ENCODE results near the gene NFILZ.

NFILZ gene

DNA sequence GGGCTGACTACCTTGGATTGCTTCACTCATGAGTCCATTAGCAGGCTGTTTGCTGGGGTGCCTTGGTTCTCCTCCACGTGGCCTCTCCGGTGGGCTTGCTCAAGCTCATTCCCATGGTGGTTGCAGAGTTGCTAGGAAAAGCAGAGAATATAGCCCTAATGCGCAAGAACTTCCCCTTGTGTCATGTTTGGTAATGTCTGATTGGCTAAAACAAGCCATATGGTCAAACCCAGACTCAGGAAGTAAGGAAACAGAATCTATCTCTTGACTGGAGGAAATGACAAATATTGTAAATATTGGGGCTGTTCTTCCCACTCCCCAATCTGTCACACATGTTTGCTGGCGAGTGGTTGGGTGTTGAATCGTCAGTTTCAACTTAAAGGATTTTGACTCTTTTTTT lies 12.1 kb downstream of the NFILZ start:
- DNase-seq: no peak

DNA sequence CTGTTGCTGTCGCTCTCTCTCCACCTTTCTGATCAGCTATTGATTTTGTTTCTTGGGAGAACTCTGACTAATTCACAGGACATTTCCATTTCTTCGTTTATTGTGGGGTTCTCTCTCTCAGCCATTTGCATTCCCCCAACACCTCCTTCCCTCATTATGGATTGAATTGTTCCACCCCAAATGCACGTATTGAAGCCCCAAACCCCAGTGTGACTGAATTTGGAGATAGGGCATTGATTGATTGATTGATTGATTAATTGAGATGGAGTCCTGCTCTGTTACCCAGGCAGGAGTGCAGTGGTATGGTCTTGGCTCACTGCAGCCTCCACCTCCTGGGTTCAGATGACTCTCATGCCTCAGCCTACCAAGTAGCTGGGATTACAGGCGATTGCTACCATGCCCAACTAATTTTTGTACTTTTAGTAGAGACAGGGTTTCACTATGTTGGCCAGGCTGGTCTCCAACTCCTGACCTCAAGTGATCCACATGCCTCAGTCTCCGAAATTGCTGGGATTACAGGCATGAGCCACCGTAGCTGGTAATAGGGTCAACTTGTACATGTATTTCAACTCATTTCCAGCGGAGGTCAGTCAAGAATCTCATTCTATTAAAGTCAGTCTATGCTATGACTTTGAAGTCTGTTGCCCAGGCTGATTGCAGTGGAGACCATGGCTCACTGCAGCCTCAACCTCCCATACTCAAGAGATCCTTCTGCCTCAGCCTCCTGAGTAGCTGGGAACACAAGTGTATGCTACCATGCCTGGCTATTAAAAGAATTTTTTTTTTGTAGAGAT lies 13.6 kb downstream of the NFILZ start:
- DNase-seq: no peak

DNA sequence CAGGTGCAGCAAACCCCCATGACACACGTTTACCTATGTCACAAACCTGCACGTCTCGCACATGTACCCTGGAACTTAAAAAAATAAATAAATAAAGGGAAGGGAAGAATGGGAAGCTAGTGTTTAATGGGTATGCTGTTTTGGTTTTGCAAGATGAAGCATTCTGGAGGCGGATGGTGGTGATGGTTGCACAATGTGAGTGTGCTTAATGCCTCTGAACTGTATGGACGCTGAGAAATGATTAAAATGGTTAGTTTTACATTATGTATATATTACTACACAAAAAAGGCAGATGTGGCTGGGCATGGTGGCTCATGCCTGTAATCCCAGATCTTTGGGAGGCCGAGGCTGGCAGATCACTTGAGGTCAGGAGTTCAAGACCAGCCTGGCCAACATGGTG lies 17.8 kb downstream of the NFILZ start:
- DNase-seq: no peak

DNA sequence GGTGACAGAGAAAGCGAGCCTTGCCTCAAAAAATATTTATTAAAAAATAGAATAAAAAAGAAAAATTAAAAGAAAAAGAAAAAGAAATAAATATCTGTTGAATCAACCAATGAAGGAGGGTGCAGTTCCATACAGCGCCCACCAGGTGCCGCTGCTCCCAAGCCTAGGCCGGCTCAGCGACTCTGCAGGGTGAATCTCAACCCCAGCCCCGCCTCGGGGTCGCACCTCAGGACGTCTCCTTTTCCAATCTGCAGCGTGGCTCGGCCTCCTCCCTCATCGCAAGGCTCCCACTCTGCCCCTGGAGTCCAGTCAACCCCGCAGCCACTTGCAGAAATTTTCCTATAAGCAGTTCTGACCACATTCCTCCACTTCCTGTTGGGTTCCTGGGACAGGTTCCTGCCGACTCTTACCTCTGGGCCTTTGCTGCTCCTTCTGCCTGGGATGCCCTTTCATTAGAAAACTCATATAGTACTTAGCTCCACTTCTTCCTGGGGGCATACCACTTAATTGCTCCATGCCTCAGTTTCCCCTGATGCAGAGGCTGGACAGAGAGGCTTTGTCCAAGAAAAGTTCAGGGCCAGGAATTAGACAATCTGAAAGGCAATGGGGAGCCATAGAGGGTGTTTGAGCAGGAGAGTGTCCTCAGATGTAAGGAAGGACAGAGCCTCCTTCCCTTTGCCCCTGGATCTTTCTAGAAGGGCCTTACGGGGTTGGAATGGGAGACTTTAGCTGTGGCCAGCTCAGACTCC lies 24.3 kb downstream of the NFILZ start:
- DNase-seq: peak; percentile 1

DNA sequence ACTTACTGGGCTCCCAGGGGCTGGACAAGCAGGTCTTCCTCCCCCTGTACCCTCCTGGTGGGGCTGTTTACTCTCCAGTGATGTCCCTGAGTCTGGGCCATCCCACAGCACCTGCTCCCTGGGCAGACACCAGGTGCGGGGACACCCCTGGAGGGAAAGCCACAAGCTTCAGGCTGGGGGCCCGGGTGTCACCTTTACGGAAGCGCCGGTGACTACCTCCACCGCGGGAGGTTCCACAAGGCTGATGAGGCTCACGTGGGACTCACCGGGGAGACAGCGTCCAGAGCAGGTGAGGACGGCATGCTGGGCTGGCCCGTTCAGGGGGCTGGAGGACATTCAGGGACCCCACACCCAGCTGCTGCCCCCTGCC lies 24.9 kb downstream of the NFILZ start:
- DNase-seq: no peak

DNA sequence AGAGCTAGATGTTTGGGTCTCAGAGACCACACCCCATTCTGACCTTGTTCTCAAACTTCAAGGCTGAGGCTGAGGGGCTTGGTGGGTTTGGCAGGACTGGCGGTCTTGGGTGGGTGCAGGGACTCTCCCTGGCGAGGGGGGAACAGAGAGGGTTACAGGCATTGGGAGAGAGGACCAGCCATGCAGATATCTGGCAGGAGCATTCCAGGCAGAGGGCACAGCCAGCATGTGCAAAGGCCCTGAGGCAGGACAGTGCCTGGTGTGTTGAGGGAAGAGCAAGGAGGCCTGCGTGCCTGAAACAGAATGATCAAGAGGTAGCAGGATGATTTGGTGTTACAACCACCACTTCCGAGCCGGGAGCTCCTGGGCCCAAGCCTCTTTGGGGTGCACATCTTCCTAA lies 27.4 kb downstream of the NFILZ start:
- DNase-seq: no peak

DNA sequence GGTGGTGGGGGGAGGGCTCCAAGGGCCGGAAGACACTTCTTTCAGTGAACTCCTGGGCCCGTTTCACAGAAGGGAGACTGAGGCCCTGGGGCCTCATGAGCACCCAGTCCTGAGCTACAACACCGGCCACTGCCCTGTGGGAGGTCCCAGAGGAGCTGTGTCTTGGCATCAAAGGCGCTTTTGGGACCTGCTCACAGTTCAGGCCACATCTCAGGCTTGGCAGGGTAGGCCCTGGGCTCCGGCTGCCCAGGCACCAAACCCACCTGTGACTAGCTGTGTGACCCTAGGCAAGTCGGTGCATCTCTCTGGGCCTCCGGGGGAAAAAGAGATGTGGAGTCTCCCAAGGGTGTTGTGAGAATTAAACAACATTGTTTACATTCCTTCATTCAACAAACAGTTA lies 29.5 kb downstream of the NFILZ start:
- no peak for DNase-seq

DNA sequence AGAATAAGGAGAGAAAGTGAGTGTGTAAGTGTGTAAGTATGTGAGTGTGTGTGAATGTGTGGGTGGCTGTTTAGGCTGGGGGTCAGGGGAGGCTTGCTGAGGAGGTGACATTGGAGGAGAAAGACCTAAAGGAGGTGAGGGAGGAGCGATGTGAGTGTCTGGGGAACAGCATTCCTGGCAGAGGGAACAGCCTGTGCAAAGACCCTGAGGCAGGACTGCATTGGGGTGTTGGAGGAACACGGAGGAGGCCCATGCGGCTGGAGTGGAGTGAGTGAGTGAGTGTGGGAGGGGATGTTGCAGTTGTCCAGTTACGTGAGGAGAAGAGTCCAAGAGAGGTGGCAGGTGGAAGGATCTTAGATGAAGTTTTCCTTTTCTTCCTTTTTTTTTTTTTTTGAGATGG lies 31.8 kb downstream of the NFILZ start:
- no peak for DNase-seq

DNA sequence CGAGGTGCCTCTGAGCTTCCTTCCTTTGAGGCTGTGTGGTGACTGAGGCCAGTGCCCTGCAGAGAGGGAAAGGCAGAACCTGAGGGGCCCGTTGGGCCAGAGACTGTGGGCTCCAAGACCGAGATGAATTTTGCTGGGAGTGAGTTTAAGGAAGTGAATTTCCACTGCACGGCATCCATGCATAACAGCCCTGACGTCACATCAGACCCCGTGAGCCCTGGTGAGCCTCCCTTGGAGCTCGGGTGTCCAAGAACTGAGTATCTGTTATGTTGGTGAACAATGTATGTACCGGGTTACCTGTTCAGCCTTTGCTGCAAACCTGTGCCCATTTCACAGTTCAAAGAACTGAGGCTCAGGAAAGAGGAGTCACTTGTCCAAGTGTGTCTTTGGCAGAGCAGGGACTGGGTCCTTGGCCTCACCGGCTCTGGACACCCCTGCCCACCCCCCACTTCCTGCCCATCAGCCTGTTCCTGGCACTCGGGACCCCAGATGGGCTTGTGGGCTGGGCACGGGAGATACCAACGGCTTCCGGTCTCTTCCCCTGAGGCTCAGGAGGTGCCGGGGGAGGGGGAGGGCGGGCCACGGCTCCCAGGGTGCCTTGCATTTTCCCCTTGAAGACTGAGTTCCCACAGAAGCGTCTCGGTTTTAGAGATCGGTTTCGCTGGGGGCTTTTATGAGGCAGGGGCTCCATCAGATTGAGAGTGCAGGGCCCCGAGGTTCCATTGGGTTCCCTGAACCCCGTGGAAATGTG lies 33.7 kb downstream of the NFILZ start:
- DNase-seq: no peak

DNA sequence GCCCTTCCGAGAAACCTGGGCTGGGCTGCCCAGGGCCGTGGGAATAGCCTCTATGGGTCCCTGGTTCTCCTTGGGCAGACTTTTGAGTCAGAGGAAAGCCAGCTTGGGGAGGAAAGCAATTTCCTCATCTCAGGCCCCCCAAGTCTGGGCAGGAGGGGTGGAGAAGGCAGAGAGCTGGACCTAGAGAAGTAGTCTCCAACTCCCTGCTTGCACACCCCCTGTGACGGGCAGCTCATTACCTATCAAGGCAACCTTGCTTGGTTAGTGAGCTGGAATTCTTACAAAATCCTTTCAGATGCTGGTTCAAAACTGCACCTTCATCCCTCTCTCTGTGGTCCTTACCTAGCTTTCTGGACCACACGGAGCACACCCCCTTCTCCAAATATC lies 34.2 kb downstream of the NFILZ start:
- DNase-seq: no peak

DNA sequence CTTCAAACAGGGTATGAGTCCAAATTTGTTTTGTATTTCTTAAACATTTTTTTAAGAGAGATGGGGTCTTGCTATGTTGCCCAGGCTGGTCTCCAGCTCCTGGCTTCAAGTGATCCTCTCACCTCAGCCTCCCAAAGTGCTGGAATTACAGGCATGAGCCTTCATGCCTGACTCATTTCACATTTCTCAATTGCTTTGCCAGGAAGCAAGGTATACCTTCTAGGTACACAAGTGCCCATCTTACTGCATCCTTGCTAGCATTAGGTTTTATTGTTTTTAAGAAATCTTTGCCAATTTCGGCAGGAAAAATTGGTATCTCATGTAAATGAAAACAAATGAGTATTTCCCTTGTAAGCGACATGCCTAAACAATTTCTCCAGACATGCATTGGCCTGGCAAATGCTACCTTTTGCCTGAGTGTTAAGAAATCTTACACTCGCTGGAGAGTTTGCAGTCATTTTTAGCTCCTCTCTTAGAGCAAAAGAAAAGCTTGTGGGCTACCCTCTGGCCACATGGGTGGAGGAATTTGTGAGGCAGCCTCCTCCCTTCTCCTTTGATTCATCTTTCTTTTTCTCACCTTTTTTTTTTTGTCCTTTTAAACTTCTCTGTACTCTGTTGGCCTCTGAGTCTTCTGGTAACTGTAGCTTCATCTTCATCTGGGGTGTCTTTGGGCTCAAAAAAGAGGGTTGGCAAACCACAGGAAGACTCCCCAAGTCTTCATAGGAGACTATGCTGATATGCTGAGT lies 35.2 kb downstream of the NFILZ start:
- no peak for DNase-seq

DNA sequence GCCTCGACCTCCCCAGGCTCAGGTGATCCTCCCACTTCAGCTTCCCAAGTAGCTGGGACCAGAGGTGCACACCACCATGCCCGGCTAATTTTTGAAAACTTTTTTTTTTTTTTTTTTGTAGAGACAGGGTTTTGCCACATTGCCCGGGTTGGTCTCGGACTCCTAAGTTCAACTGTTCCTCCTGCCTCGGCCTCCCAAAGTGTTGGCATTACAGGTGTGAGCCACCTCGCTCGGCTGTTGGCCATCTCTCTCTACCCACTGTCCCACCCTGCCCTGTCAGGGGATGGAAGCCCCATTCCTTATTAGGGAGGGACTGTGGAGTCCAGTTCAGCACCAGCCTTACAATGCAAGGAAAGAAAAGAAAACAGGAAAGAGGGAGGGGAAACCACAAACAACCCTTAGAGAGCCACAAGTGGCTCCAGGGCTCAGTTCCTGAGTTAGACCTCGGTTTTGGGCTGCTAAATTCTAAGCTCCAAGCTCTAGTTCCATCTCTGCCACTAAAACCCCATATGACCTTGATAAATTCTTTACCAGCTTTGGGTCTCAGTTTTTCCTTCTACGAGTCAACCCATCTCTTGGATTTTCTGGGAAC lies 36.5 kb downstream of the NFILZ start:
- DNase-seq: no peak

DNA sequence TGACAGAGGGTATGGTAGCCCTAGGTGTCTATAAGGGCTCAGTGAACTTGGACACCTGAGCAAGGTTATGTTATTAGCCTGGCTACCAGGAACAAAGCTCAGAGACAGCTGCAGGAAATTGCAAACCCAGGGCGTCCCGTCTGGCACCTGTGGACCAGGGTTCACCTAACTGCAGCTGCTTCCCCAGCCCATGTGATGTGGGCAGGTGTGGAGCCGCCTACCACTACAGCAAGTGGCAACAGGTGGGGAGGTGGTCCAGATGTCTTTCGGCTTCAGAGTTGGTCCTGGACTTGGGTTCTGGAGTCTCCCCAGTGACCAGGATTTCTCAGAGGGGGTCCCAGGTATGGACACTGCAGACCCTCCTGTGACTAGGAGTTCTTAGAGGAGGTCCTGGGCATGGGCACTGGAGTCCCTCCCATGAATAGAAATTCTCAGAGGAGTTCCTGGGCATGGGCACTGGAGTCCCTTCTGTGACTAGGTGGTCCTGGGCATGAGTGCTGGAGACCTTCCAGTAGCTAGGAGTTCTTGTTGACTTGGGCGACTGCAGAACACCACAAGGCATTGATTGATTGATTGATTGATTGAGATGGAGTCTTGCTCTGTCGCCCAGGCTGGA lies 43.0 kb downstream of the NFILZ start:
- DNase-seq: no peak

DNA sequence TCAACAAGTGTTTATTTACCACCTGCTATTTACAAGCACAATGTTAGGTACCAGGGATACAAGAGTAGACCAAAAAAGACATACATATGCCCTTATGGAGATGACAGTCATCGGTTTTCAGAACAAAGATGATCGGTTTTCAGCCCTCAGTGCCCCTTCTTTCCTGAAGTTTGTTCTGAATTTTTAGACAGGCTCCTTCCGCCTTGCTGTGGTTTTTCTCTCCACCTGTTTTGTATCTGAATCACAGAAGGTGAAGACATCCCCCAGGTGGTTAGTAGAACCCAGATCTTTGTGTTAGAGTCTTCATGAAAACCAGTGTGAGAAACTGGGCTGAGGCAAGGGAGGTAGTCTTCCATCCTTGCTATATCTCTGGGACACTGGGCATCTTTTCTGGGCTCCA lies 44.6 kb downstream of the NFILZ start:
- DNase-seq: no peak

DNA sequence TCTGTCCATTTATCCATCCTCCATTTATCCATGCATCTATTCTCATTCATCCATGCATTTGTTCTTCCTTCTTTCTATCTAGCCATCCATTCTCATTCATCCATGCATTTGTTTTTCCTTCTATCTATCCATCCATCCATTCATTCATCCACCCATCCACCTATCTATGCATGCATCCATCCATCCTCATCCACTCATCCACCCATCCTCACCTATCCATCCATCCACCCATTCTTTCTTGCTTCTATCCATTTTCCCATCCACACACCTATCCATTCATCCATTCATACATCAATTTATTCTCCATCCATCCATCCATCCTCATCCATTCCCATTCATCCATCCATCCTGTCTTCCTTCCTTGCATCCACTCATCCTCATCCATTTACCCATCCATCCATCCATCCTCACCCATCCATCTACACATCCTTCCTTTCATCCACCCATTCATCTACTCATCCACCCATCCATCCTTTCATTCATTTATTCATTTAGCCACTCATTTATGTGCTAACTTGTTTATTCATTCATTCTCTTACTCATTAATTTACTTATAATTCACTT lies 47.9 kb downstream of the NFILZ start:
- DNase-seq: no peak
